Fibroblast of lung (primary cell): ENCODE results near the gene PLXNA2. TPM values are rescaled to one million over a fixed set of nuclear protein-coding genes. Genes with fewer than 3 reads are reported as not detected.

Experiments used
- DNase-seq, 2 donors: peaks; one replicate each; pipeline versions ENCODE4 v3.0.0 to v3.0.0-alpha.2; 2010; ENCODE audit warnings: low read depth in 2 of 2
- H2AFZ ChIP-seq: 2 replicates; pipeline ENCODE4 v1.5.1; 2012; ENCODE audit warnings: low read length, control low read depth, inconsistent platforms
- H3K27ac ChIP-seq: 2 replicates; pipeline ENCODE4 v1.5.1; 2011; ENCODE audit warnings: low read length, control low read depth; ENCODE audit not compliant: insufficient read depth
- H3K27me3 ChIP-seq: 2 replicates; pipeline ENCODE4 v1.5.1; 2011; ENCODE audit warnings: mild to moderate bottlenecking, low read length; ENCODE audit not compliant: control insufficient read depth, insufficient read depth
- H3K36me3 ChIP-seq: 2 replicates; pipeline ENCODE4 v1.5.1; 2011; ENCODE audit warnings: low read length; ENCODE audit not compliant: control insufficient read depth, insufficient read depth
- H3K4me1 ChIP-seq: 2 replicates; pipeline ENCODE4 v1.5.1; 2011; ENCODE audit warnings: low read length; ENCODE audit not compliant: control insufficient read depth, insufficient read depth; ENCODE audit errors: extremely low read depth
- H3K4me2 ChIP-seq: 2 replicates; pipeline ENCODE4 v1.5.1; 2011; ENCODE audit warnings: low read length, control low read depth; ENCODE audit not compliant: insufficient read depth; ENCODE audit errors: extremely low read depth
- H3K4me3 ChIP-seq, 4 experiments: fragments of 200-600 bp in 1 of 4; sonication (generic) in 1 of 4; replicated peaks in 1 of 4; 2 replicates each; pipeline ENCODE4 v1.5.1; 2011 to 2016; ENCODE audit warnings: low read length in 4 of 4, low read depth in 3 of 4, mild to moderate bottlenecking in 3 of 4, control low read depth in 2 of 4, inconsistent platforms in 1 of 4, mixed read lengths in 1 of 4; ENCODE audit not compliant: insufficient read depth in 1 of 4; ENCODE audit errors: control extremely low read depth in 1 of 4
- H3K79me2 ChIP-seq: 2 replicates; pipeline ENCODE4 v1.5.1; 2012; ENCODE audit warnings: mild to moderate bottlenecking, low read length, inconsistent platforms; ENCODE audit not compliant: control insufficient read depth, insufficient read depth
- H3K9ac ChIP-seq: 2 replicates; pipeline ENCODE4 v1.5.1; 2011; ENCODE audit warnings: mild to moderate bottlenecking, low read length, control low read depth; ENCODE audit not compliant: insufficient read depth
- H3K9me3 ChIP-seq: 2 replicates; pipeline ENCODE4 v1.5.1; 2012; ENCODE audit warnings: low read depth, low read length; ENCODE audit not compliant: control insufficient read depth, insufficient read depth
- H4K20me1 ChIP-seq: 2 replicates; pipeline ENCODE4 v1.5.1; 2011; ENCODE audit warnings: low read length; ENCODE audit not compliant: control insufficient read depth, insufficient read depth; ENCODE audit errors: extremely low read depth
- CTCF ChIP-seq, 2 donors: IDR thresholded peaks in 1 of 2; conservative IDR thresholded peaks in 1 of 2; 1 replicate in 1 of 2; 2 replicates in 1 of 2; pipeline ENCODE4 v1.5.1; 2011 to 2012; ENCODE audit warnings: low read length in 2 of 2, control low read depth in 1 of 2, inconsistent platforms in 1 of 2, low read depth in 1 of 2, mild to moderate bottlenecking in 1 of 2
- EZH2 ChIP-seq: IDR thresholded peaks from 2 replicates; pipeline ENCODE4 v1.5.1; 2012; ENCODE audit warnings: low read length, control low read depth, mild to moderate bottlenecking; ENCODE audit errors: missing control alignments
- polyA plus RNA-seq, 2 donors: library from polyadenylated mRNA; depleted of rRNA in 1 of 2; stranded (reverse) in 1 of 2; unstranded in 1 of 2; fragments of >200 nt; gene quantifications; 2 replicates each; pipeline ENCODE4 v1.2.1, GENCODE V29; 2011 to 2012; ENCODE audit warnings: missing spikeins in 1 of 2
- total RNA-seq: library from RNA; depleted of rRNA; stranded (reverse); fragments of >200 nt; gene quantifications from 2 replicates; pipeline ENCODE4 v1.2.1, GENCODE V29; 2014

Gene PLXNA2
- total and polyA plus RNA-seq, 2 donors (not counting 1 experiment from before 2014, with no cell fraction given) = 0.43 to 2.0 TPM

GRCh38 chr1:208039536-208040332 lies 204.4 kb downstream of the PLXNA2 start:
- TF ChIP-seq EZH2 (no peak), CTCF (conservative IDR thresholded peaks at IDR 0.05 in 1 of 2, IDR thresholded peaks at IDR 0.05 in 1 of 2; ENCODE audit: low read depth in 1 of 2, low read length in 2 of 2) (no peak)
- Histone ChIP-seq H3K36me3 (no peaks in the 10 kb centered on the region), H3K9ac (no peak overlapping the region), H2AFZ (no peak overlapping the region), H4K20me1 (no peaks in the 10 kb centered on the region), H3K27me3 (no peaks in the 10 kb centered on the region), H3K4me1 (no peaks in the 10 kb centered on the region), H3K27ac (no peak overlapping the region), H3K4me3 (no peak overlapping the region), H3K79me2 (no peaks in the 10 kb centered on the region), H3K4me2 (no peak overlapping the region), H3K9me3 (no peaks in the 10 kb centered on the region)
- DNase-seq = no peak

GRCh38 chr1:208038303-208038702 lies 205.9 kb downstream of the PLXNA2 start:
- H3K4me1 ChIP-seq = no peaks in the 10 kb centered on the region
- TF ChIP-seq CTCF (conservative IDR thresholded peaks at IDR 0.05 in 1 of 2, IDR thresholded peaks at IDR 0.05 in 1 of 2; ENCODE audit: low read depth in 1 of 2, low read length in 2 of 2) (no peak), EZH2 (no peak)
- H3K27me3 ChIP-seq = no peaks in the 10 kb centered on the region
- no peak overlapping the region for H3K4me2 ChIP-seq
- no peaks in the 10 kb centered on the region for H3K36me3 ChIP-seq
- no peak overlapping the region for H3K27ac ChIP-seq
- H3K9me3 ChIP-seq = no peaks in the 10 kb centered on the region
- no peaks in the 10 kb centered on the region for H4K20me1 ChIP-seq
- no peak overlapping the region for H3K4me3 ChIP-seq
- no peak overlapping the region for H3K9ac ChIP-seq
- no peak overlapping the region for H2AFZ ChIP-seq
- DNase-seq = no peak
- H3K79me2 ChIP-seq = no peaks in the 10 kb centered on the region

GRCh38 chr1:208036918-208037766 lies 207.0 kb downstream of the PLXNA2 start:
- Histone ChIP-seq H3K27ac (no peak overlapping the region), H2AFZ (no peak overlapping the region), H3K9ac (no peak overlapping the region), H4K20me1 (no peaks in the 10 kb centered on the region), H3K4me3 (no peak overlapping the region), H3K36me3 (no peaks in the 10 kb centered on the region), H3K79me2 (no peaks in the 10 kb centered on the region), H3K9me3 (no peaks in the 10 kb centered on the region), H3K4me2 (no peak overlapping the region), H3K27me3 (no peaks in the 10 kb centered on the region), H3K4me1 (no peaks in the 10 kb centered on the region)
- TF ChIP-seq EZH2 = no peak
- no peak for TF ChIP-seq CTCF (conservative IDR thresholded peaks at IDR 0.05 in 1 of 2, IDR thresholded peaks at IDR 0.05 in 1 of 2; ENCODE audit: low read depth in 1 of 2, low read length in 2 of 2)
- no peak for DNase-seq
